Skeletal muscle tissue (tissue), 4 donors: ENCODE data around the gene CCDC57. TPM values are rescaled to one million over a fixed set of nuclear protein-coding genes. Genes with fewer than 3 reads are reported as not detected.
A peak's percentile ranks its signal among the peaks of the same experiment; 100 is the strongest.

ENCODE experiments used
- H3K27ac ChIP-seq: one replicate; pipeline ENCODE4 v1.7.0; 2013; ENCODE audit warnings: mild to moderate bottlenecking, low read depth, low read length, inconsistent platforms
- H3K27me3 ChIP-seq, 3 donors: one replicate each; pipeline ENCODE4 v1.7.0; 2013; ENCODE audit warnings: low read length in 3 of 3; ENCODE audit not compliant: control insufficient read depth in 3 of 3, insufficient read depth in 3 of 3
- H3K36me3 ChIP-seq, 3 donors: one replicate each; pipeline ENCODE4 v1.7.0; 2013; ENCODE audit warnings: low read length in 3 of 3; ENCODE audit not compliant: control insufficient read depth in 3 of 3, insufficient read depth in 3 of 3
- H3K4me1 ChIP-seq, 3 donors: one replicate each; pipeline ENCODE4 v1.7.0; 2013; ENCODE audit warnings: low read length in 3 of 3, mild to moderate bottlenecking in 3 of 3; ENCODE audit not compliant: control insufficient read depth in 3 of 3, insufficient read depth in 3 of 3
- H3K4me3 ChIP-seq, 3 donors: one replicate each; pipeline ENCODE4 v1.7.0; 2013; ENCODE audit warnings: low read length in 3 of 3
- H3K9ac ChIP-seq, 3 donors: one replicate each; pipeline ENCODE4 v1.7.0; 2013; ENCODE audit warnings: low read length in 3 of 3, mild to moderate bottlenecking in 3 of 3, moderate library complexity in 2 of 3, low read depth in 1 of 3
- H3K9me3 ChIP-seq, 3 donors: one replicate each; pipeline ENCODE4 v1.7.0; 2013; ENCODE audit warnings: low read length in 3 of 3; ENCODE audit not compliant: control insufficient read depth in 3 of 3
- total RNA-seq: library from RNA; depleted of rRNA; stranded (reverse); fragments of >200 nt; gene quantifications from one replicate; pipeline ENCODE4 v1.2.3, GENCODE V29; 2014
- donor health status: Osteomylitis.

Gene CCDC57
- total RNA-seq, 1 donor from 2014 or later = 11.5 TPM

DNA sequence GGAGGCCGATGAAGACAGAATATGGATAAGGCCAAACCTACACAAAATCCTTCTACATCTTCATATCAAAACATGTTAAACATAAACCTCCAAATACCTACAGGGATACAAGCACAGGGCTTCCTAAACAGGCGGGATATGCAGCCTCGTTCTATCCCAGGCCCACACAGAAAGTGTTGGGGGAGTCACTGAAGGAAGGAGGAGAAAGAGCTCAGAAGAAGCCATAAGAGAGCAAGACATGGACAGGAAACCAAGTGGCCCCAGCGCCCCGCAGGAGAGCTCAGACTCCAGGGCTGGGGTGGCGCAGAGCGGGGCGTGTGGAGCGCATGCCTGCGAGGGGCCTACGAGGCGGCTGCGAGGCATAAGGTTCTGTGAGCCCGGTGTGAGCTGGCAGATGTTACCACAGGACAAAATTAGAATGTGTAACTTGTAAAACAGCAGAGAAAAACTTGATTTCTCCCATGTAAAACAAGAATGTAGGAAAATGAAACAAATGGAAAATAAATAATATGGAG, 103.6 kb downstream of the CCDC57 start:
- no peaks in the 10 kb centered on the region for H3K27me3 ChIP-seq
- no peak overlapping the region for H3K27ac ChIP-seq
- no peaks in the 10 kb centered on the region for H3K9me3 ChIP-seq
- peaks cover 27 to 32% (median 30%) of the 10 kb centered on the region in 3 donors for H3K4me1 ChIP-seq
- H3K36me3 ChIP-seq = peaks cover 0 to 11% (median 3%) of the 10 kb centered on the region in 3 donors
- no peak overlapping the region for H3K4me3 ChIP-seq
- no peak overlapping the region for H3K9ac ChIP-seq

DNA sequence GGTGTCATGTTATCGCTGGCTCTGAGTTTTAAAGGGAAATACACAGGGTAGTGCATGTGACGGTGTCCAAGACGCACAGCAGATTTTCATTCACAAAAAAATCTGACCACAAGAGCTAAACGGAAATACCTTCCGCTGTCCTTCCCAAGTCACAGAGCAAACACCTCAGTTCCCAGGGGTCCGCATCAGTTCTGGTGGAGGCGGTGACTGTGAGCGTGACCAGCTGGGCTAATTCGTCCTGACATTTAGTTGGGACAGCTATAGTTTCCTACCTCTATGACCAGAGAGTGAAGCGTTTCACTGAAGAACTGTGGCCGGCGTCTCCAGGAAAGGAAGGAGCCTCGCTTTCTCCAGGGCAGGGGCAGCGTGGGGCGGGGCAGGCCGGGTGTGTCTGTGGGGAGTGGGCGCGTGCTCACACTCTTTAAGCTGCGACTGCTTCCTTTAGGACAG, 104.1 kb downstream of the CCDC57 start:
- peak overlapping the region; percentile 4 for H3K27ac ChIP-seq
- peaks cover 32 to 36% (median 33%) of the 10 kb centered on the region in 3 donors for H3K4me1 ChIP-seq
- H3K27me3 ChIP-seq = no peaks in the 10 kb centered on the region
- peak overlapping the region in 1 of 3 donors; percentile 25 for H3K9ac ChIP-seq
- H3K9me3 ChIP-seq = no peaks in the 10 kb centered on the region
- H3K4me3 ChIP-seq = no peak overlapping the region
- peaks cover 0 to 9% (median 0%) of the 10 kb centered on the region in 3 donors for H3K36me3 ChIP-seq

DNA sequence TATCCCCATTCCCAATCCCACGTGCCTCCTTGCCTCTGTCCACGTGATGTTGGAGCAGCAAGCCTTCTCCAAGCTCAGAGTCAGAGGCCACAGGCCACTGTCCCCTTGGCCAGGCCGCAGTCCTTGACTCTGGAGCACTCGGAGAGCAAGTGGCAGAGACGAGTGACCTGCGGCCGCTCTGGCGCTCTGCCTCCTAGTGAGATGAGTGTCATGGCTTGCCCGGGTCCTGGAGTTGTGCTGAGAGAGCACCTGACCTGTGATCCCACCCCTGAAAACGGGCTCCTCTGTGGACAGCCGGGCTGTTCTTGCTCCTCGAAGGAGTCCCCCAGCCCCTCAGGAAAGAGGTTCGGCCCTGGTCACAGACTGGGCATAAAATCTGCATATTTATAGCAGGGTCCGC, 104.6 kb downstream of the CCDC57 start:
- H3K4me1 ChIP-seq = peaks cover 33 to 36% (median 33%) of the 10 kb centered on the region in 3 donors
- no peaks in the 10 kb centered on the region for H3K9me3 ChIP-seq
- no peaks in the 10 kb centered on the region for H3K27me3 ChIP-seq
- H3K36me3 ChIP-seq = peaks cover 0 to 4% (median 0%) of the 10 kb centered on the region in 3 donors
- H3K27ac ChIP-seq = peak overlapping the region; percentile 4
- peak overlapping the region in 1 of 3 donors; percentile 25 for H3K9ac ChIP-seq
- H3K4me3 ChIP-seq = no peak overlapping the region

DNA sequence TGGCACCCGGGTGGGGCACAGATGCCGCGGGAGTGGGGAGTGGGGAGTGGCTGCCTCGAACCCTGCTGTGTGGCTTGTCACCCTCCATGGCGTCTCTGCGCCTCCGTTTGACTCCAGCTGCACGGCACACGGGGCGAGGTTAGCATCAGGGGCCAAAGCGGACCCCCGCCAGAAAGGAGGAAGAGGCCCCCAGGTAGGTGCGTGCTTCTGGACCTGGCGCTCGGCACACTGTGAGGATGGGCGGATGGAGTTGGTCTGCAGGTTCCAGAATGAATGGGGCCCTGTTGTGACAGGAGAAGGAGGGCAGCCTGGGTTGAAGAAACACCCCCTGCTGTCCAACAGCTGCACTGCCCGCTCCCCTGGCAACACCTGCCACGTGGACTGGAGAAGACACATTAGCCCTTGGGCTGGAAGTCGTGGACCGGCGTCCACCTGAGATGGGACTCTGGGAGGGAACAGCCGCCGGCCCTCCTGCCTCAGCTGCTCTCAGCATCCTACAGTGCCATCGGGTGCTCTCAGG, 105.2 kb downstream of the CCDC57 start:
- H3K36me3 ChIP-seq = peaks cover 0 to 3% (median 0%) of the 10 kb centered on the region in 3 donors
- H3K27me3 ChIP-seq = no peaks in the 10 kb centered on the region
- H3K9ac ChIP-seq = peak overlapping the region in 2 of 3 donors; percentile 25 to 27
- peaks cover 33 to 36% (median 33%) of the 10 kb centered on the region in 3 donors for H3K4me1 ChIP-seq
- H3K27ac ChIP-seq = peak overlapping the region; percentile 70
- H3K4me3 ChIP-seq = no peak overlapping the region
- H3K9me3 ChIP-seq = no peaks in the 10 kb centered on the region

DNA sequence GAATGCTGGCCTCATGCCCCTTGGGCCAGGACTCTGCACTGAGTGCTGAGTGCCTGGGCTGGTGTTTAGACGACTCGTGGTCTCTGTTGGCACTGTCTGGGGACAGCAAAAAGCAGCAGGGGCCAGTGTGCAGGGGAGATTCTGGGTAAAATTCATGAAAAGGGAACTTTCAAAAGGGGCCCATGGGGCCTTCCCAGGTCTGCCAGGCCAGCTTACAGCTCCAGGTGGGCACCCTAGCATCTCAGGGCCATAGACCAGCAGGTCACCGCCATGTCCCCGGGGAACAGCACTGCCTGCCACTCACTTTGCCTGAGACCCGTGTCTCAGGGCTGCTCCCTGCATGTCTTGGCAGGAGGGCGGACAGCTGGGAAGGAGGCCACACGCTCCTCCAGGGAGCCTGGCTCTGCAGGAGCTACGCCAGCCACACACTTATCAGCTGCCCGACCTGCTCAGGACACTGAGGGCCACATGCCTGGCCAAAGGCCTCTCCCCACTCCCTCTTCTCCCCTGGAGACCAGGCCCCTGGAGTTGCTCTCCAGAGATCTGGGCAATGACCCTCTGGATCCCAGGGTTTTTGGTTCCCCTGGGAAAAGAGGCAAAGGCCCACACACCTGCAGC, 105.8 kb downstream of the CCDC57 start:
- H3K27me3 ChIP-seq = no peaks in the 10 kb centered on the region
- peak overlapping the region; percentile 56 to 71 (median 66) for H3K9ac ChIP-seq
- no peaks in the 10 kb centered on the region for H3K36me3 ChIP-seq

DNA sequence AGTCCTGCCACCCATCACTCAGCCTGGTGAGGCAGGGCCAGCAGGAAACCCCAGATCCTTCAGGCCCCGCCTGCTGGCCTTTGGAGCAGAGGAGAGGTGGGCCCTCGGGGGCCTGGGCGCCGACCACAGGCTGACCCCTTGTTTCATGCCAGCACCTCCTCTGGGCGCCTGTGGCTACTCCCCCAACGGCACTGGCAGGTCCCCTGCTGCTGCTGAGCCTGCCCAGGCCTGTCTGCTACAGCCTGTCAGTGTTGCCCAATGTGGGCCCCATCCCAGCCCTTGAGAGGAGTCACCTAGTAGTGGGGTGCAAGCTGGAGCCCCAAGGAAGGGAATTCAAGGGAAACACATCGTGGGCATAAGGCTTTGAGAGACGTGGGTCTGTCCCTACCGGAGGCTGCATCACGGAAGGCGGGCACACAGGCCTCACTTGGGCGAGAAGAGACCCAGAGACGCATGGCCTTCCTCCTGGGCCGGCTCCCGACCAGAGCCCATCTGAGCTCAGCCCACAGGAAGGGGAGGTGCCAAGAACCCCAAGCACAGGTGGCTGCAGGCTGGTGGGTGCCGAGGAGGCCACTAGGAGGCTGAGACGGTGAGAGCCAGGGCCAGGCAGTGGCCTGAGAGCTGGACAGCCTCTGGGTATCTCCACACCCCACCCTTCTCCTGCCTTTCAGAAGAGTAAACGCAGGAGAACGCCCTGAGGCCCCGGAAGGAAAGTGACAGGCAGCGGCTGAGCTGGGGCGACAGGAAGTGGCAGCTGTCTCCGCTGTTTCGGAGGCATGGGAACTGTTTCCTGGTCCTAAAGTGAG, 106.6 kb downstream of the CCDC57 start:
- Histone ChIP-seq H3K4me1 (peaks cover 43 to 48% (median 44%) of the 10 kb centered on the region in 3 donors), H3K9ac (peak overlapping the region; percentile 56 to 71 (median 66))

More for the DNA sequence above, 105.8 kb downstream of the CCDC57 start:
- Histone ChIP-seq H3K9me3 (no peaks in the 10 kb centered on the region), H3K4me3 (peak overlapping the region; percentile 22 to 49 (median 46)), H3K4me1 (peaks cover 36 to 40% (median 38%) of the 10 kb centered on the region in 3 donors), H3K27ac (peak overlapping the region; percentile 70)

DNA sequence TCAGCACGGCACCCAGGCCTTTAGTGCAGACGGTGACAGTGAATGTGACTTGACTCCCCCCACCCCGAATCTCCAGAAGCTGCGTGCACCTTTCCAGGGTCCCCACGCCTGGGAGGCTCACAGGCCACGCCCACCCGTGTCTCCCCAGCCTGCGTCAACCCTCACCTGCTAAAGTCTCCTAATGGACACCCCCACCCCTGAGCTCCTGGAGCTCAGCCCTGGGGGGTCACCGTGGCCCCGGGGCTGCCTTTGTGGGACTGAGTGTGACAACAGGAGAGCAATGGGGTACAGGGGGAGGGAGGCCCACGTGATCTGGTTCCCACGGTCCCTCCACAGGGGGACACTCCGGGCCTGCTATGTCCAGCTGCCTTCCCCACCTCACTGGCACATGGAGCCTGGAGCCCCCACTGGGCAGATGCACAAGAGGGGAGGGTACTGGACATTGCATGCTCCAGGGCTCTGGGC, 107.2 kb downstream of the CCDC57 start:
- Histone ChIP-seq H3K36me3 (no peaks in the 10 kb centered on the region), H3K9me3 (no peaks in the 10 kb centered on the region), H3K27ac (no peak overlapping the region), H3K4me1 (peaks cover 48 to 52% (median 49%) of the 10 kb centered on the region in 3 donors), H3K4me3 (no peak overlapping the region), H3K9ac (peak overlapping the region in 2 of 3 donors; percentile 56 to 71), H3K27me3 (no peaks in the 10 kb centered on the region)

More for the DNA sequence above, 106.6 kb downstream of the CCDC57 start:
- H3K27ac ChIP-seq = peak overlapping the region; percentile 70
- no peaks in the 10 kb centered on the region for H3K36me3 ChIP-seq
- peak overlapping the region; percentile 22 to 49 (median 46) for H3K4me3 ChIP-seq
- H3K9me3 ChIP-seq = no peaks in the 10 kb centered on the region
- H3K27me3 ChIP-seq = no peaks in the 10 kb centered on the region

DNA sequence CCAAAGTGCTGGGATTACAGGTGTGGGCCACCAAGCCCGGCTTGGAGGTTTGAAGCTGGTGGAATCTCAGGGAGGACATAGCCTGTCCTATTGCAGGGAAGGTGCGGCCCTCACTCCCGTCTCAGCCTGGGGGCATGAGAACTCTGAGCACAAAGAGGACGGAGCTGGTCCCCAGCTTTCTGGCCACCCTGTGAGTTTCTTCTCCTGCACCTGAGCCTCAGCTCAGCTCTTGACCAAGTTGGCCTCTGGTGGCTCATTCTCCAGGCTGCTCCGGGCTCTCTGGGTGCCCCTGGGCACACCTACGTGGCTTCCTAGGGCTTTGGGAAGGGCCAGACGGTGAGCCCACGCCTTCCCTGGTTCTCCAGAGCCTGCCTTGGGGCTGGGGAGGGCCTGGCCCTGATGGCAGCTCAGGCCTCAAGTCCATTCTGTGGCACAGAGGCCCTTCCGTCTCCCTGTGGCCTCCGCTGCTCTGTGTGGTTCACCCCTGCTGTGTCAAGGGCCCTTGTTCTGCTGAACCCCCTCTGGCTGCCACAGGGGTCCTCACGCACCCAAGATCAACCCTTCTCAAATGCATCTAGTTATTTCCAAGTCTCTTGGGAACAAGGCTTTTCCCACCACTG, 107.7 kb downstream of the CCDC57 start:
- H3K4me1 ChIP-seq = peaks cover 48 to 53% (median 52%) of the 10 kb centered on the region in 3 donors
- H3K9ac ChIP-seq = peak overlapping the region in 1 of 3 donors; percentile 56
- no peak overlapping the region for H3K4me3 ChIP-seq
- H3K27me3 ChIP-seq = no peaks in the 10 kb centered on the region
- H3K9me3 ChIP-seq = no peaks in the 10 kb centered on the region
- no peak overlapping the region for H3K27ac ChIP-seq
- H3K36me3 ChIP-seq = no peaks in the 10 kb centered on the region
